ENCODE measurements around the gene MTMR11. TPM values are rescaled to one million over a fixed set of nuclear protein-coding genes. Genes with fewer than 3 reads are reported as not detected.

MTMR11 gene
- total RNA-seq, 1 donor from 2014 or later: 16.9 TPM

- no peaks in the 10 kb centered on the region for H3K36me3 ChIP-seq
- H3K9me3 ChIP-seq: no peaks in the 10 kb centered on the region
- TF ChIP-seq POLR2AphosphoS5 (IDR thresholded peaks at IDR 0.05; ENCODE audit: insufficient read depth in 1 of 2, low read depth in 1 of 2): no peak
- no peaks in the 10 kb centered on the region for H3K27me3 ChIP-seq
- no peak overlapping the region for H3K4me3 ChIP-seq
- no peak overlapping the region for H3K27ac ChIP-seq
- peaks cover 15% of the 10 kb centered on the region for H3K4me1 ChIP-seq
- DNase-seq (ENCODE audit: extremely low spot score in 2 of 2): no peak
- intact Hi-C loops (cut with DNase I): no loop called here
Observed at GRCh38 chr1:149883598-149884247, 53.0 kb downstream of the MTMR11 start.

- intact Hi-C loops (cut with DNase I): no loop called here
- DNase-seq (ENCODE audit: extremely low spot score in 2 of 2): no peak
- peaks cover 15% of the 10 kb centered on the region for H3K4me1 ChIP-seq
- no peak overlapping the region for H3K27ac ChIP-seq
- no peak overlapping the region for H3K4me3 ChIP-seq
- H3K9me3 ChIP-seq: no peaks in the 10 kb centered on the region
- TF ChIP-seq POLR2AphosphoS5 (IDR thresholded peaks at IDR 0.05; ENCODE audit: insufficient read depth in 1 of 2, low read depth in 1 of 2) (no peak), POLR2A (IDR thresholded peaks at IDR 0.05) (no peak), CTCF (IDR thresholded peaks at IDR 0.05) (no peak)
- no peaks in the 10 kb centered on the region for H3K27me3 ChIP-seq
- no peaks in the 10 kb centered on the region for H3K36me3 ChIP-seq
Observed at GRCh38 chr1:149881876-149882275, 54.8 kb downstream of the MTMR11 start.

- no peaks in the 10 kb centered on the region for H3K9me3 ChIP-seq
- H3K4me1 ChIP-seq: peaks cover 8% of the 10 kb centered on the region
- DNase-seq (ENCODE audit: extremely low spot score in 2 of 2): no peak
- intact Hi-C loops (cut with DNase I): no loop called here
- H3K36me3 ChIP-seq: no peaks in the 10 kb centered on the region
- H3K4me3 ChIP-seq: no peak overlapping the region
- H3K27me3 ChIP-seq: no peaks in the 10 kb centered on the region
- H3K27ac ChIP-seq: no peak overlapping the region
- TF ChIP-seq POLR2A (IDR thresholded peaks at IDR 0.05): no peak
- TF ChIP-seq CTCF (IDR thresholded peaks at IDR 0.05): no peak
- TF ChIP-seq POLR2AphosphoS5 (IDR thresholded peaks at IDR 0.05; ENCODE audit: insufficient read depth in 1 of 2, low read depth in 1 of 2): no peak
Observed at GRCh38 chr1:149879556-149879955, 57.1 kb downstream of the MTMR11 start.

Other genes with a start within 250 kb of the MTMR11 start
- gene FCGR1A, start 154.2 kb downstream of the MTMR11 start, total RNA-seq: 4.4 TPM
- 43.0 TPM for gene BOLA1, start 37.3 kb downstream of the MTMR11 start, total RNA-seq
- 7.6 TPM for gene SV2A, start 19.0 kb downstream of the MTMR11 start, total RNA-seq
- 21.6 TPM for gene SF3B4, start 9.1 kb downstream of the MTMR11 start, total RNA-seq
- gene OTUD7B, start 73.8 kb upstream of the MTMR11 start, total RNA-seq: 14.5 TPM
- 32.2 TPM for gene VPS45, start 130.9 kb upstream of the MTMR11 start, total RNA-seq
- gene PLEKHO1, start 213.0 kb upstream of the MTMR11 start, total RNA-seq: 33.9 TPM